GM19452 (cell line): ENCODE data around the gene KCNAB3.

Source experiments
- ATAC-seq: cut with Tn5 transposase; IDR thresholded peaks from one replicate; pipeline ENCODE4 v1.9.1; 2021; ENCODE audit not compliant: unreplicated experiment

KCNAB3 gene

DNA sequence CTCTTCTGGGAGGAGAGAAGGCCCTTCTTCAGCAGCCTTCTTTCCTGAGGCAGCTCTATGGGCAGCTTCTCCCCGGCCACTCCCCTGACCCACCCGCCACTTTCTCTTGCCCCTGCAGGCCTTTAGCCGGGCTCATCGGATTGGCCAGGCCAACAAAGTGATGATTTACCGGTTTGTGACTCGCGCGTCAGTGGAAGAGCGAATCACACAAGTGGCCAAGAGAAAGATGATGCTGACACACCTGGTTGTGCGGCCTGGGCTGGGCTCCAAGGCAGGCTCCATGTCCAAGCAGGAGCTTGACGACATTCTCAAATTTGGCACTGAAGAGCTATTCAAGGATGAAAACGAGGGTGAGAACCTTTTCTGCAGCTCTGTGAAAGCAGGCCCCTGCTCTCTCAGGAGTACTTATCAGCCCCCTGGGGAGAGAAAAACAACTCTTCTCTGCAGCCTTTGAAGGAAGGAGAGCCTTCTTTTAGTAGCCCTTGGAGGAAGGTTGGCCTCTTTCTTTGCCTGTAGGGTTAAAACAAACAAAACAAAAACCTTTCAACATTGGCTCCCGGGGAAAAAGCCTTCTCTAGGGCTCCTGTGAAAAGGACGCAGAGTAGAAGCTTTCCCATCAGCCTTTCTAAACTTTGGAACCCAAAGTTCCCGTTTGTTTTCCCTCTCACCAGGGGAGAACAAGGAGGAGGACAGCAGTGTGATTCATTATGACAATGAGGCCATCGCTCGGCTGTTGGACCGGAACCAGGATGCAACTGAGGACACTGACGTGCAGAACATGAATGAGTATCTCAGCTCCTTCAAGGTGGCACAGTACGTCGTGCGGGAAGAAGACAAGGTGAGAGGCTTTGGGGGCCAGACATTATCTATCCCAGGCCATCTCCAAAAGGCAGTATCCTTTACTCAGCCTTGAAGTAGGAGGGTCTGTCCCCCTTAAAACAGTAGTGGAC is 26.2 kb downstream of the KCNAB3 start:
- ATAC-seq: no peak

DNA sequence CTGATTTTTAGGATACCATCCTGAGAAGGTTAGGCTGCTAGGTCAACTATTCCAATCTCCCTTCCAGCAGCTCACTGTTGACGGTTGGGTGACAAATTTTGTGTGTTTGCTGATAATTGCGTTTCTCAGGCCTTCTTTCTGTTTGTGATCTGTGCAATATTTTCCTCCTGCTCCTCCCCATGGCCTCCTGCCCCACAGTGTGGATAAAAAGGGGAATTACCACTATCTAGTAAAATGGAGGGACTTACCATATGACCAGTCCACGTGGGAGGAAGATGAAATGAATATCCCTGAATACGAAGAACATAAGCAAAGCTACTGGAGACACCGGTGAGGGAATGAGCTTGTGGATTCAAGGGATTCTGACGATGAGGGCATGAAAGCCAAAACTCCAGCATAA is 31.9 kb downstream of the KCNAB3 start:
- no peak for ATAC-seq

DNA sequence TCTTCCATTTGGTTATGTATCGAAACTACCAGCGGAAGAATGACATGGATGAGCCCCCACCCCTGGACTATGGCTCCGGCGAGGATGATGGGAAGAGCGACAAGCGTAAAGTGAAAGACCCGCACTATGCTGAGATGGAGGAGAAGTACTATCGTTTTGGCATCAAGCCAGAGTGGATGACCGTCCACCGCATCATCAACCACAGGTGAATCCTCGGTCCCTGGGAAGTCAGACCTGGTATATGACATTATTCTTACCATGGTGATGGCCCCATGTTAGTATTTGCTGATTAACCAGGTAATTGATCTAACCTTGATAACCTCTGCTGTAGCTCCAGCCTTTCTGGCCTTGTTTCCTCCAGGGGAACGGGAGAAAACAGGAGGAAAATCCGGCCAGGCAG is 32.6 kb downstream of the KCNAB3 start:
- no peak for ATAC-seq

DNA sequence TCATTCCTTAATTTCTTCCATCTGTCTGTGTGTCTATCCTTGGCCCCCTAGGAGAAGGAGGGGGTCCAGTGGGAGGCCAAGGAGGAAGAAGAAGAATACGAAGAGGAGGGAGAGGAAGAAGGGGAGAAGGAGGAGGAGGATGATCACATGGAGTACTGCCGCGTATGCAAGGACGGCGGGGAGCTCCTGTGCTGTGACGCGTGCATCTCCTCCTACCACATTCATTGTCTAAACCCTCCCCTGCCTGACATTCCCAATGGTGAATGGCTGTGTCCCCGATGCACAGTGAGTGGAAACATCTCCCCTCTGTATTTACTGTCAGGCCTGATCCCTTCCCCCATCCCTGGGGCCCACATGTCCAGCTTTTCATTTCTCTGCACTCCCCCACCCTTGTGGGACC is 34.8 kb downstream of the KCNAB3 start:
- no peak for ATAC-seq

DNA sequence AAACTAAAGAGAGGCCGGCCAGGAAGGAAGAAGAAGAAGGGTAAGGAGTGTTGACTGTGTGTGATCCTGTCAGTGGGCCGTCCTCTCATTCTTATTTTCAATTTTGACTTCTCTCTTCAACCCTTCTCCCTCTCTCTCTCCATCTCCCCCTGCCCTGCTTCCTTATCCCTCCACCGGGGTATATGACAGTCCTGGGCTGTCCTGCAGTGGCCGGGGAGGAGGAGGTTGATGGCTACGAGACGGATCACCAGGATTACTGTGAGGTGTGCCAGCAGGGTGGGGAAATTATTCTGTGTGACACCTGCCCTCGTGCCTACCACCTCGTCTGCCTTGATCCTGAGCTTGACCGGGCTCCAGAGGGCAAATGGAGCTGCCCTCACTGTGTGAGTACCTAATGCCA is 35.4 kb downstream of the KCNAB3 start:
- ATAC-seq: no peak

DNA sequence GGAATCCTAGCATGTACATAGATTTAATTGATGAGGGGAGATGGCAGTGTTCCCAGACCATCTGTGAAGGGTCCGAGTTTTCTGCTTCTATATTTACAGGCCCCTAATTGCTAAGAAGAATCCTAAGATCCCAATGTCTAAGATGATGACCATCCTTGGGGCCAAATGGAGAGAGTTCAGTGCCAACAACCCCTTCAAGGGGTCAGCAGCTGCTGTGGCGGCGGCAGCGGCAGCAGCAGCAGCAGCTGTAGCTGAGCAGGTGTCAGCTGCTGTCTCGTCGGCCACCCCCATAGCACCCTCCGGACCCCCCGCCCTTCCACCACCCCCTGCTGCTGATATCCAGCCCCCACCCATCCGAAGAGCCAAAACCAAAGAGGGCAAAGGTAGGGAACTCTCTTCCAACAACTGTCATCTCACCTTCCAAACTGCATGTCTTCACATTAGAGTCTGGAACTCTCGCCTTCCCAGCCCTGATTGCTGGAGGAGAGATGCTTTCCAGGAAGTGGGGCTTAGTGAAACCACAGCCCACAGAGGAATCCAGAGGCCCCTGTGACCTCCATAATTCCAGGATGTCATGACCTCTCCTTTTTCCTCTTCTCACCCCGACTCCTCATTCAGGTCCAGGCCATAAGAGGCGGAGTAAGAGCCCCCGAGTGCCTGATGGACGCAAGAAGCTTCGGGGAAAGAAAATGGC is 36.3 kb downstream of the KCNAB3 start:
- ATAC-seq: no peak

DNA sequence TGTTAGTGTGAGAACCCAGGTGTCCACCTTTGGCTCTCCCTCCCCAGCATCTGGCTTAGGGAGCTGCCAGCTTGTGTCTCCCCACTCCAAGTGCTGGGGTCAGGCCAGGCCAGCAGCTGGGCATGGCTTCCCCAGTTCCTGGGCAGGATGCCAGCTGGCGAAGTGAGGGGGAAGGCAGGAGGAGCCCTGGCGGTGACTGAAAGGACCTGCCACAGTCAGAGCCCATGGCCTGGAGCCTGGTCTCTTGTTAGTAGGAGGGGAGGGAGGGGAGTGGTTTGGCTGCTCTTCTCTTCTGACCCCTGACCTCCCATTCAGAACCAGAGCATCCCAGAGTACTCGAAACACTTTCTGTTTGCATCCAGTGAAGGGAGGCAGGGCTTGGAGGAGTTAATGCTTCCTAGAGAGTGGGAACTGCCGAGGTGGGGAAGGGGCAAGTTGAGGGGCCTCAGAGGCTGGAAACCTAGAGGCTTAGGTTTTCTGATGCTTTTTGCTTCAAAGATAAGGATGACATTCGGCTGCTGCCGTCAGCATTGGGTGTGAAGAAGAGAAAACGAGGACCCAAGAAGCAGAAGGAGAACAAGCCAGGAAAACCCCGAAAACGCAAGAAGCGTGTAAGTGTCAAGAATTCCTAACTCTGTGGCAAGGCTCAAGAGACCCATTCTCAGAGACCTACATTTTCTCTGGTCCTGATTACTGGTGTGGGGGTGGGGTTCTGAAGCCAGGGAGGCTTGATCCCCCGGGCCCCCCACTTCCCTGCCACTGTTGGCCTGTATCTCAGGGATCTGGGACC is 40.3 kb downstream of the KCNAB3 start:
- ATAC-seq: no peak

DNA sequence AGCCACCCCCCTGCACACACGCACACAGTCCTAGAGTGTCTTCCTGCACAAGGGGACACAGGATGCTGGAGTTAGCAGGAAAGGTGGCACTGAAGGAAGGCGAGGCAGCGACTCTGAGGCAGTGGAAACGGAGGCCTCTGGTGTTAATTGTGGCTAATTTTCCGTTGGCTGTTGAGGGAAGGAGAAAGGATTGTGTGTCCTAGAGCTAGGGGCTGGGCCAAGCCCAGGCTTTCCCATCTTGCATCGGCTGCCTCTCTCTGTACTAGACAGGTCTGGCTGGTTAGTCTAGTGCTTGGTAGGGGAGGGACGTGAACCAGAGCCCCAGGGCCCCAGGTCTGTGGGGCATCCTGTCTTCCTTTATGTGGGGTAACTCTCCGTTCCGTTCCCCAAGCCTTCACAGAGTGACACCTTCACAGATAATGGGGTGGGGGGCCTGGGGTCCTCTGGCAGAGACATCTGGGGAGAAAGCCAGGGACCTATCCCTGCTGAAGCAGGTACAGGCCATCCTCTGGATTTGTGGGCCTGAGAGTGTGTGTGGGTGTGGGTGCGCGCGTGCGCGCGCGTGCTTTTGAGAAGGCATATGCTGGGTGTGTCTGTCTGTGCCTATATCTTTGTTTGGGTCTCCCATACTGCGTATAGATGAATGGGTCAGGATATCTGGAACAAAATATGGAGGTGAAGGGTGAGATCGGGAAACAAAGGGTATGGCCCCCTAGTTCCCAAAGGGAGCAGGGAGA is 41.3 kb downstream of the KCNAB3 start, which contains the start of gene CHD3:
Gene CHD3 (plus strand): TSS at position 606 of the 737 bp plus-strand sequence. CDS start 212 bp downstream, outside the sequence.
- ATAC-seq: no peak

DNA sequence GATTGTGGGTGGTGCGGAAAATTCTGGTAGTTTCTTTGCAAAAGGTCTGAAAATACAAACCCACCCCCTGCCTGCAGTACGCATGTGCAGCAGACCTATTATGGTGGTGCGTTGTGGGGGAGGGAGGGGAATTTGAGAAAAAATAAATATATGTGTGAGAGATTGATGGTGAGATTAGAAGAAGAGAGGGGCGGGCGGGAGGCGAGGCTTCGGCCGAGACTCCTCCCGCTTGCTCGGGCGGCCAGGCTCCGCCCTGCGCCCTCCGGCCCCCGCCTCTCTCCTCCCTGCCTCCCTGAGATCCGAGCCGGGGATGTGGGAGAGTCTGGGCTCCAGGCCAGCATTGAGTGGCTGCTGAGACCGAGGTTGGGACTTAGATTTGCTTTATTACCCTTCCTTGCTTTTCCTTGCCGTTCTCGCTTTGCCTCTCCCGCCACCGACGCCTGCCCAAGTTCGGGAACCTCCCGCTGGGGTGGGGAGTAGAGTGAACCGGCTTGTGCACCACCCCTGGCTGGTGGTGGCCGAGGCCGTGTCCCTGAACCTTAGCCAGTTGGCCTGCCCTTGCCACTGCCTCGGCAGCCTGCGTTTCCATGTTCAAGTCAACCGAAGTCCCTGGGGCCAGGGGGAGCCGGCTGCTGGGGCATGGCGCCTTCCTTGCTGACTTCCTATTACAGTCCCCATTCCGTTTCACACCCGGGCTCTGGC is 42.0 kb downstream of the KCNAB3 start:
- peak; percentile 56 for ATAC-seq

DNA sequence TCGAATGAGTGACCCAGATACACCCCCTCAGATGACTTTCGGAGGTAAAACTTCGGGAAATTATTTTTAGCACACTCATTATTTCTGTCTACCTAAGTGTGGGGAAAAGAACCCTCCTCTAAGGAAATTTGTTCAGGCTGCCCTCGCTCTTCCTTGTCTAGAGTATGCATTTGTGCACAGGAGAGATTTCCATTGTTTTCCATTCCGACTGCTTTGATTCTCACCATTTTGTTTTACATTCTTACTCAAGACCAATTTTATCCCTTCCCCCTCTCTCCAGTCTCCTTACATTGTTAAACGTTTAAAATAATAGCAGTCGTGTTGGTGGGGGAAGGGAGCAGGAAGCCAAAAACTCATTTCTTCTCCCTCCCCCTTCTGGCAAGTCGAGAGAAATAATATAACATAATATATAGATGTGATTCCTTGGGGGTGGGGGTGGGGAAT is 42.6 kb downstream of the KCNAB3 start:
- no peak for ATAC-seq

DNA sequence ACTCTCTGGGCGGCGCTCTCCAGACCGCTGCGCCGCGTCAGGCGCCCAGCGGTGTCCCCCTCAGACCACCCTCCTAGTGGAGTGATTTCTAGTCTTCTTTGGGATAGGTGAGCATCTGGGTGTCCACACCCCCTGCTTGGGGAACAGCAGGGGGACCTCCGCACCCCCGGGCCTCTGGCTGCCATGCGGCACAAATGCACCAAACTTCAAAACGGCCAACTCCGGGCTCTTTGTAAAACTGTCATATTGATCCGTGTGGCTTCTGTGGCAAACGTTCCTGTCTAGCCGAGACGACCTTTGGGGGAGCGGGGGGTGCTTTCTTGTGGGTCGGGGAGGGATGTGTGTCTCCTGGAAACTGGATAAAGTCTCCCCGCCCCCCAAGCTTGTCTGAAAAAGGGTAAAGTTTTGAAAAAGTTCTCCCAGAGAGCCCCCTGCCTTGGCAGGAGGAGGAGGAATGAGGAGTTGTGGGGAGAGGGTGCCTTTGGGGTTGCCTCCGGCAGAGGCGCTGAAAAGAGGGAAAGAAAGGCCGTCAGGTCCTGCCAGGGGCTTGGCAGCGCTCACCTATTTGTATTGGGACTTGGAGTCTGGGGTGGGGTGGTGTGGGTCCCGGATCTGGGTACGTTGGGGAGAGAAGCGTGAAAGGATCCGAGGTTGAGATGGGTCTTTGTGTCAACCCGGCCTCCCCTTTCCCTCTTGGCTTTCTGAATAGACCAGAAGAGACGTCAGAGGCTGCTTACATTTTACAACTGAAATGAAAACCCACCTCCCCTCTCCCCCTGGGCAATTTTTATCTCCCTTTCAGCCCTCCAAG is 43.2 kb downstream of the KCNAB3 start:
- no peak for ATAC-seq

DNA sequence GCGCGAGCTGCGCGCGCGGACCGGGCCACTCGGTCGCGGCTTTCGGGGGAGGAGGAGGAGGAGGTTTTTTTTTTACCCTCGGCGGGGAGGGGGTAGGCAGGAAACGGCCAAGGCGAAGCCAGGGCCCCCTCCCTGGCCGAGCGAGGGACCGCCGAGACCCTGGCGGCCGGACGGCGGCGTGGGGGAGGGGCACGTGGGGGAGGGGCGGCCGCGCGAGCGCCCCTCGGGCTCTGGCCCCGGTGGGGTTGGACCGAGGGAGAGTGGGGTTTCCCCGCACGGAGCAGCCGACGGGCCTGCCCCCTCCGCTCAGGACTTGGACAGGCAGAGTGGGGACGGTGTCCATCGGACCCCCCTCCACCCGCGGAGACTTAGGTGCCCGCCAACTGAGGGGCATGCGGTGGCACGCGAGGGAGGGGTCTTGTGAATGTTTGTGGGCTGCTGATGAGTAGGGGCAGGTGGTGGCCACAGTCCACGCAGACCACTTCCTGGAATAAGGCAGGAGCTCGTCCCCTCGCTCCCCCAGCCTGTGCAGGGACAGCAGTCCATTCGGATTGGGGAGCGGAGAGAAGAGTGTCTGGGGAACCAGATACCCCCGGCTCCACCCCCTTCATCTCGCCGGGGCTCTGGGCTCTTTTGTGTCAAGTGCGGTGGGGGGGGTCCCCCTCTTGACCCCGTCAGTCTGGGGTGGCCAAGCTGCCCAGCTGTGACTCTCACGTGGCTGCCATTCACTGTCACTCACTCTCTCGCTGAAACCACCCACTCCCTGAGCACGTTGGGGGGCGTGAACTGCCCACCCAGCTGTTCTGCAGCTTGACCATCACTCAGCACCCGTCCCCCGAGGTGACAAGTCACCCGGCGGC is 44.1 kb downstream of the KCNAB3 start:
- no peak for ATAC-seq

DNA sequence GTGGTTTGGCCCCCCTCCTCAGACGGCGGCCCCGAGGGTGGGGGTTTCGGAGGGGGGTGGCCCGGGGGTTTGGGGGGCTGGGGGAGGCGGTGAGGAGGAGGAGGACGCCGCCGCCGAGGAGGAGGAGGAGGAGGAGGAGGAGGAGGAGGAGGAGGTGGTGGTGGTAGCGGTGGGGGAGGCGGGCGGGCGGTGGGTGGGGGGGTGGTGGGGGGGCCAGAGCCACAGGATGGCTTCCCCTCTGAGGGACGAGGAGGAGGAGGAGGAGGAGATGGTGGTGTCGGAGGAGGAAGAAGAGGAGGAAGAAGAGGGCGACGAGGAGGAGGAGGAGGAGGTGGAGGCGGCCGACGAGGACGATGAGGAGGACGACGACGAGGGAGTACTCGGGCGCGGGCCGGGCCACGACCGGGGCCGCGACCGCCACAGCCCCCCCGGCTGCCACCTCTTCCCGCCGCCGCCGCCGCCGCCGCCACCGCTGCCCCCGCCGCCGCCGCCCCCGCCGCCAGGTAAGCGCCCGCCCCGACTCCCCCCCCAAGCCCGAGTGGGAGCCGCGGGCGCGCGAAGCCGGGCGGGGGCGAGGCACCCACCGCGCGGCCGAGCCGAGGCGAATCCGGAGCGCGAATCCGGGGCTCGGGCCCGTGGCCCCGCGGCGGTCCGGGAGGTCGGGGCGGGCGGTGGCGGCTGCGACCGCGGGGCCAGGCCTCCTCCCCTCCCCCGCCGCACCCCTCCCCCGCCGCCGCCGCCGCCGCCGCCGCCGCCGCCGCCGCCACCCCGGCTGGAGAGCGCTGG is 44.9 kb downstream of the KCNAB3 start:
- no peak for ATAC-seq

DNA sequence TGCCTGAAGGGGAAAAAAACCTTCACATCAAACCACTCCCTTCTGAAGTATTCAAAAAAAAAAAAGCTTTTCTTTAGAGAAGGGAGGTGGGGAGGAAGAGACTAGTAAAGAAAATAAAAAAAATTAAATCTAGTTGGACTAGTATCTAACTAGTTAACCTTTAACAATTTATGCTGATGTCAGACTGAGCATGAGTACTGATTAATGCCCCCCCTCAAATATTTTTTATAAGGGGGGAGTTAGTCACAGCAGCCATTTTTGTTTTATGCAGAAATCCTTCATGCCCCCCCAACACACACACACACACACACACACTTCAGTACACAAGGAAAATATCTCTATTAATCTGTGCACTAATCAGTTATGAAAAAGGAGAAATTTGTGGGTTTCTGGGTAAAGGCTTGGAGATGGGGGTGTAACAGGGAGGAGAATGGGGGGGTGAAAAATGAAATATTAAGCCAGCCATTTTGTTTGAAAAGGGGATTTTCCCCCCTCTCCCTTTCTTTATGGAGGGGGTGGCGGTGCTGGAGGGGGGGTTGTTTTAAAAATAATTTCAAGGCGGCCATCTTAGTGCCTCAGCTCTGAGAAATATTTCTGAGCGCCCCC is 45.8 kb downstream of the KCNAB3 start:
- no peak for ATAC-seq

DNA sequence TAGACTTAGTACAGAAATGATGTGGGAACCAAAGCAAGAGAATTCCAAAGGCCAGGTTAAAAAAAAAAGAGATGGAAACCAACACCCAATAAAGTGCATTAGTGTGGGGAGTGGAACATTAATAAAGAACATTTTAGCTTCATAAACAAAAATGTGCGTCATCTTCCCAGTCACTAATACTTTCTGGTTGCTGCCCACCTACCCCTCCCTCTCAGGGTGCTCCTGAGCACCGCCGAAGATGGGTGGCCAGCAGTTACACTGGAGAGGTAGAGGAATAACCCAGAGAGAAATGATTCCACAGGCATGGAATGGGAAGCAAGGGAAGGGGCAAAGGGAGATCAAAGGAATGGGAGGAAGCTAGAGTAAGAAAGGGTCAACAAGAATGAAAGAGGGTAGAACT is 47.0 kb downstream of the KCNAB3 start:
- ATAC-seq: no peak

DNA sequence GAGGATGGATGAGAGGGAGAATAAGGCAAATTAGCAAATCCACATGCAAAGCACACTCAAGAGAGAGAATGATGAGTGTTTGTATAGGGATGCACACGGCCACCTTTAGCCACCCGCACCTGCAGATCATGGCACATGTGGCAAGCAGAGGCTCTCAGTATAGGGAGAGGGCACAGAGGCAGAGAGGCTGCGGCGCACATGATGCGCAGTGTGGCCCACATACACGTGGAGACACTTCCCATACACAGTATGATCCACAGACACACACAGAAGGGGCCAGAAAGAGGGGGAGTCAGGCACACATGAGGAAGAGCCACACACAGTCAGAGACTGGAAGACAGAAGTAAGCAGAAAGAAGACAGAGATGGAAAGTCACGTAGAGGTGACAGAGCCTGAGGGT is 47.6 kb downstream of the KCNAB3 start:
- no peak for ATAC-seq
